Astrocyte (in vitro differentiated cells and primary cell): Measurements from ENCODE around the gene LMTK2. TPM values are rescaled to one million over a fixed set of nuclear protein-coding genes. Genes with fewer than 3 reads are reported as not detected.

Experiments
- DNase-seq: peaks from one replicate; pipeline ENCODE4 v3.0.0-alpha.2; 2010; ENCODE audit warnings: low read depth
- FAIRE-seq: peaks from 2 replicates; lab custom pipeline; 2011; peaks lifted over from hg19 to GRCh38; lab: Jason Lieb, UNC
- H2AFZ ChIP-seq: 2 replicates; pipeline ENCODE4 v1.6.0; 2012; ENCODE audit warnings: low read depth, low read length, inconsistent platforms
- H3K27ac ChIP-seq: 2 replicates; pipeline ENCODE4 v1.5.1; 2011; ENCODE audit warnings: low read depth, low read length, inconsistent platforms
- H3K27me3 ChIP-seq: 2 replicates; pipeline ENCODE4 v1.6.0; 2011; ENCODE audit warnings: low read length, inconsistent platforms; ENCODE audit not compliant: insufficient read depth
- H3K36me3 ChIP-seq: 2 replicates; pipeline ENCODE4 v1.5.1; 2011; ENCODE audit warnings: low read length, inconsistent platforms; ENCODE audit not compliant: insufficient read depth
- H3K4me1 ChIP-seq: 2 replicates; pipeline ENCODE4 v1.5.1; 2011; ENCODE audit warnings: low read length, inconsistent platforms; ENCODE audit not compliant: insufficient read depth
- H3K4me2 ChIP-seq: 2 replicates; pipeline ENCODE4 v1.6.0; 2012; ENCODE audit warnings: low read length, inconsistent platforms
- H3K4me3 ChIP-seq: 2 replicates; pipeline ENCODE4 v1.5.1; 2011; ENCODE audit warnings: low read depth, mild to moderate bottlenecking, low read length, inconsistent platforms; ENCODE audit not compliant: insufficient read depth
- H3K79me2 ChIP-seq: 2 replicates; pipeline ENCODE4 v1.6.0; 2012; ENCODE audit warnings: mild to moderate bottlenecking, low read length, inconsistent platforms; ENCODE audit not compliant: insufficient read depth
- H3K9ac ChIP-seq: 2 replicates; pipeline ENCODE4 v1.6.0; 2012; ENCODE audit warnings: mild to moderate bottlenecking, low read length, inconsistent platforms
- H3K9me3 ChIP-seq: 2 replicates; pipeline ENCODE4 v1.5.1; 2012; ENCODE audit warnings: low read depth, mild to moderate bottlenecking, low read length, inconsistent platforms; ENCODE audit not compliant: insufficient read depth
- H4K20me1 ChIP-seq: 2 replicates; pipeline ENCODE4 v1.6.0; 2012; ENCODE audit warnings: low read length, inconsistent platforms; ENCODE audit not compliant: insufficient read depth
- H3K27ac Mint-ChIP-seq: one replicate; pipeline ENCODE4 v1.8.0; 2021; ENCODE audit warnings: mild to moderate bottlenecking, mixed read lengths; ENCODE audit not compliant: unreplicated experiment
- H3K27me3 Mint-ChIP-seq: one replicate; pipeline ENCODE4 v1.8.0; 2021; ENCODE audit warnings: low read depth, mixed read lengths; ENCODE audit not compliant: unreplicated experiment
- H3K36me3 Mint-ChIP-seq: one replicate; pipeline ENCODE4 v1.8.0; 2021; ENCODE audit warnings: low read depth, mixed read lengths; ENCODE audit not compliant: unreplicated experiment
- H3K4me1 Mint-ChIP-seq: one replicate; pipeline ENCODE4 v1.8.0; 2021; ENCODE audit warnings: low read depth, mixed read lengths; ENCODE audit not compliant: unreplicated experiment
- H3K4me3 Mint-ChIP-seq: one replicate; pipeline ENCODE4 v1.8.0; 2021; ENCODE audit warnings: mild to moderate bottlenecking, moderate library complexity, mixed read lengths; ENCODE audit not compliant: unreplicated experiment
- H3K9me3 Mint-ChIP-seq: one replicate; pipeline ENCODE4 v1.8.0; 2021; ENCODE audit warnings: mild to moderate bottlenecking, mixed read lengths; ENCODE audit not compliant: unreplicated experiment
- EZH2 ChIP-seq: IDR thresholded peaks from 2 replicates; pipeline ENCODE4 v1.6.1; 2012; ENCODE audit warnings: mild to moderate bottlenecking, low read length, inconsistent platforms; ENCODE audit not compliant: insufficient read depth
- total RNA-seq: library from RNA; stranded (reverse); gene quantifications from 2 replicates; pipeline ENCODE4 v1.2.1, GENCODE V29; 2021
- TF ChIP-seq, protein P1 (sequence below): IDR thresholded peaks from 2 replicates; pipeline ENCODE4 v1.5.1; 2011; ENCODE audit warnings: low read depth, mild to moderate bottlenecking, inconsistent platforms, low read length, moderate library complexity; ENCODE audit not compliant: insufficient read depth

LMTK2 gene
- total RNA-seq, 1 donor from 2014 or later, result 15.2 TPM

DNA sequence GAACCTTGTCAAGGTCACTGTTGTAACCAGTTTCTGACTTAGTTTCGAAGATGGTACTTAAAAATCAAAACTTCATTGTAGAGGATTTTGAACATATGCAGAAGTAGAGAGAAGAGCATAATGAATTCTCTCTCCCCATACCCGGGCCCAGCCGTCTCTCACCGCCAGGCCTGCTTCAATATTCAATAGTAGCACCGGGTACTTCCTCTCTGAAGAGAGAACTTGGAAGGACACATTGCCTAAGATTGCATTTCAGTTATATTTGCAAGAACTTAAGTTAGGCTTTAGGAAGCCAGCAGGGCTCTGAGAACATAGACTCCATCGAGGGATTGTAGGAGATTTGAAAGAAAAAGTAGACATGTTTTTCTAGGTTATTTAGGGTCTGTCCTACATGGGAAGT is 19.1 kb downstream of the LMTK2 start:
- DNase-seq (no peak), FAIRE-seq (no peak)
- no peak overlapping the region for H2AFZ ChIP-seq
- H3K79me2 ChIP-seq, result peaks cover 23% of the 10 kb centered on the region
- no peaks in the 10 kb centered on the region for H3K36me3 ChIP-seq
- no peaks in the 10 kb centered on the region for H3K9me3 Mint-ChIP-seq
- no peaks in the 10 kb centered on the region for H3K27me3 Mint-ChIP-seq
- H3K9me3 ChIP-seq, result no peaks in the 10 kb centered on the region
- no peak overlapping the region for H3K4me3 ChIP-seq
- H3K4me3 Mint-ChIP-seq, result no peak overlapping the region
- H3K36me3 Mint-ChIP-seq, result no peaks in the 10 kb centered on the region
- H3K9ac ChIP-seq, result no peak overlapping the region
- H3K27me3 ChIP-seq, result no peaks in the 10 kb centered on the region
- H3K27ac ChIP-seq, result no peak overlapping the region
- TF ChIP-seq, protein P1, sequence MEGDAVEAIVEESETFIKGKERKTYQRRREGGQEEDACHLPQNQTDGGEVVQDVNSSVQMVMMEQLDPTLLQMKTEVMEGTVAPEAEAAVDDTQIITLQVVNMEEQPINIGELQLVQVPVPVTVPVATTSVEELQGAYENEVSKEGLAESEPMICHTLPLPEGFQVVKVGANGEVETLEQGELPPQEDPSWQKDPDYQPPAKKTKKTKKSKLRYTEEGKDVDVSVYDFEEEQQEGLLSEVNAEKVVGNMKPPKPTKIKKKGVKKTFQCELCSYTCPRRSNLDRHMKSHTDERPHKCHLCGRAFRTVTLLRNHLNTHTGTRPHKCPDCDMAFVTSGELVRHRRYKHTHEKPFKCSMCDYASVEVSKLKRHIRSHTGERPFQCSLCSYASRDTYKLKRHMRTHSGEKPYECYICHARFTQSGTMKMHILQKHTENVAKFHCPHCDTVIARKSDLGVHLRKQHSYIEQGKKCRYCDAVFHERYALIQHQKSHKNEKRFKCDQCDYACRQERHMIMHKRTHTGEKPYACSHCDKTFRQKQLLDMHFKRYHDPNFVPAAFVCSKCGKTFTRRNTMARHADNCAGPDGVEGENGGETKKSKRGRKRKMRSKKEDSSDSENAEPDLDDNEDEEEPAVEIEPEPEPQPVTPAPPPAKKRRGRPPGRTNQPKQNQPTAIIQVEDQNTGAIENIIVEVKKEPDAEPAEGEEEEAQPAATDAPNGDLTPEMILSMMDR, result no peak
- TF ChIP-seq EZH2, result no peak
- H3K4me1 Mint-ChIP-seq, result peaks cover 13% of the 10 kb centered on the region
- no peak overlapping the region for H3K4me2 ChIP-seq
- H3K27ac Mint-ChIP-seq, result no peak overlapping the region
- peaks cover 47% of the 10 kb centered on the region for H4K20me1 ChIP-seq
- no peaks in the 10 kb centered on the region for H3K4me1 ChIP-seq

DNA sequence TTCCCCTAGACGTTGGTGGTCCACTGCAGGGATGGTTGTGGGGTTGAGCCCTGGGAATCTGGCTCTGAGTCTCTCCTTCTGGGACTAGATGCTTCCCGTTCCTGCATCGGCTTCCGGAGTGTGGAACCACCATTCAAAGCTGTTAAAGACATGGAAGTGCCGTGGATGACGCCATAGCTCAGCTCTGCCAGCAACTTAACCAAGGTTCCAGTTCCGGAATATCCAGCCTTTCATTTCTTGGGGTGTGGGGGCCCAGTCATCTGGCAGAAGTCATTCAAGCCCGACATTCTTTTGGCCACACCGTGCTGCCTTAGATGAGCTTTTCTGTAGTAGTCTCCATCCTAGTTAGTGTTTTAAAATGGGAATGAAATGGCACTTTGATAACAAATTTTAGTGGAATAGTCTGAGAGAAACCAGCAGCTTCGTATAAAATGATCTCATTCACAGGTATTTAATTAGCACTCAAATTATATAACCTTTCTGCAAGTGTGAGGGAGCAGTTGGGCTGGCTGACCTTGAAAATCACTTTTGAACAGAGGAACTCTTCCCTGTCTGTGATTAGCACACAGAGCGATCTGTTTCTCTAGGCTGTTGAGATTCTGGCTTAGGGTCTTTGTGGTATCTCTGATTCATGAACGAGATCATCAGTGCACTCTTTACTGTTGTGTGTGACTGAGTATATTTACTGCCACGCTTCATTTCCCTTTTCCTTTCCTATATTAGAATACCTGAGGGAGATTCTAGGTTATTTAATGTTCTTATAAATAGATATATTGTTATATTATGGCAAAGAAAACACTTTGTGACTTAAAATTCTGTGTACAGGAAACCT is 19.9 kb downstream of the LMTK2 start:
- Histone ChIP-seq H2AFZ (no peak overlapping the region), H3K36me3 (no peaks in the 10 kb centered on the region), H3K27me3 (no peaks in the 10 kb centered on the region), H3K27ac (no peak overlapping the region), H3K9me3 (no peaks in the 10 kb centered on the region), H3K4me1 (peaks cover 6% of the 10 kb centered on the region), H3K4me2 (no peak overlapping the region), H3K4me3 (no peak overlapping the region), H4K20me1 (peaks cover 49% of the 10 kb centered on the region), H3K79me2 (peaks cover 23% of the 10 kb centered on the region), H3K9ac (no peak overlapping the region)
- Mint-ChIP-seq H3K9me3 (no peaks in the 10 kb centered on the region), H3K27ac (no peak overlapping the region), H3K4me1 (peaks cover 19% of the 10 kb centered on the region), H3K27me3 (no peaks in the 10 kb centered on the region), H3K4me3 (no peak overlapping the region), H3K36me3 (no peaks in the 10 kb centered on the region)
- no peak for DNase-seq
- no peak for TF ChIP-seq EZH2
- TF ChIP-seq, protein P1, result no peak
- FAIRE-seq, result no peak

DNA sequence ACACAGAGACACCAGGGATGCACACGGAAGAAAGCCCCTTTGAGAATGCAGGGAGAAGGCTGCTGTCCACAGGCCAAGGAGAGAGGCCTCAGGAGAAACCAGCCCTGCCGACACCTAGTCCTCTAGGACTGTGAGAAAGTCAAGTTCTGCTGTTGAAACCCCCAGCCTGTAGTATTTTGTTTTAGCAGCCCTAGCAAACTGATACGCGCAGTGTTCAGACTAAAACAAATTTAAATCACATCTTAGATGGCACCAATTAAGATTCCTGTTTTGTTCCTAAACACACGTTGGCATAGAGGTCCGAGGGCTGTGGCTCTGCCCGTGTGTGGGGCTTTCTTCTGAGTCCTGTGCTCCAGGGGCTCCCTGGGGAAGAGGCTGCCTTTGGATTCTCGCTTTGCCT is 21.7 kb downstream of the LMTK2 start:
- Mint-ChIP-seq H3K4me3 (no peak overlapping the region), H3K27ac (no peak overlapping the region), H3K4me1 (peaks cover 31% of the 10 kb centered on the region), H3K27me3 (no peaks in the 10 kb centered on the region), H3K36me3 (no peaks in the 10 kb centered on the region), H3K9me3 (no peaks in the 10 kb centered on the region)
- H3K9ac ChIP-seq, result no peak overlapping the region
- no peak overlapping the region for H2AFZ ChIP-seq
- H3K9me3 ChIP-seq, result no peaks in the 10 kb centered on the region
- H3K36me3 ChIP-seq, result no peaks in the 10 kb centered on the region
- H3K4me2 ChIP-seq, result no peak overlapping the region
- DNase-seq (no peak), FAIRE-seq (no peak)
- no peak for TF ChIP-seq EZH2
- TF ChIP-seq, protein P1, result no peak
- no peak overlapping the region for H3K27ac ChIP-seq
- no peaks in the 10 kb centered on the region for H3K27me3 ChIP-seq
- no peak overlapping the region for H3K4me3 ChIP-seq
- peaks cover 20% of the 10 kb centered on the region for H3K79me2 ChIP-seq
- peaks cover 56% of the 10 kb centered on the region for H4K20me1 ChIP-seq
- H3K4me1 ChIP-seq, result peaks cover 14% of the 10 kb centered on the region
